Testis (tissue), 3 donors: ENCODE results near the gene BDKRB2. TPM values are rescaled to one million over a fixed set of nuclear protein-coding genes. Genes with fewer than 3 reads are reported as not detected.

Experiments used
- DNase-seq: peaks from one replicate; pipeline ENCODE4 v3.0.0-alpha.2; 2019
- H3K27ac ChIP-seq, 2 donors: fragments of 200-600 bp; sonication (generic); one replicate each; pipeline ENCODE4 v1.5.1; 2019
- H3K27me3 ChIP-seq: fragments of 200-600 bp; sonication (generic); one replicate; pipeline ENCODE4 v1.5.1; 2019
- H3K36me3 ChIP-seq: fragments of 200-600 bp; sonication (generic); one replicate; pipeline ENCODE4 v1.5.1; 2017; ENCODE audit warnings: low read depth; ENCODE audit errors: missing control alignments
- H3K4me1 ChIP-seq: fragments of 200-600 bp; sonication (generic); one replicate; pipeline ENCODE4 v1.5.1; 2019
- H3K4me3 ChIP-seq, 2 donors: fragments of 200-600 bp; sonication (generic); one replicate each; pipeline ENCODE4 v1.5.1; 2017 to 2019
- H3K9me3 ChIP-seq: fragments of 200-600 bp; sonication (generic); one replicate; pipeline ENCODE4 v1.5.1; 2017
- POLR2A ChIP-seq: fragments of 450-650 bp; IDR thresholded peaks from one replicate; pipeline ENCODE4 v1.6.1; 2017; ENCODE audit warnings: antibody characterized with exemption, mild to moderate bottlenecking, moderate library complexity
- WGBS, 2 donors: methylation state at CpG; one replicate each; pipeline ENCODE4 v1.1.5; 2018; 5-methylcytosine and 5-hydroxymethylcytosine counted together
- intact Hi-C: fragments of 100-400 bp; cut with DNase I; formaldehyde crosslinking; loops from one replicate; pipeline ENCODE4 v1.15.1; 2023; ENCODE audit warnings: low total_unique reads
- polyA plus RNA-seq: library from polyadenylated mRNA; stranded (reverse); fragments of 350-450 nt; fragmentation: Illumina TruSeq; extraction: RNeasy Lipid Tissue Mini Kit (QIAGEN cat#74804); gene quantifications from one replicate; pipeline ENCODE4 v1.2.3, GENCODE V29; 2014; ENCODE audit warnings: low read depth, low replicate concordance; ENCODE audit not compliant: insufficient read depth
- total RNA-seq, 2 donors: library from RNA; depleted of rRNA; stranded (reverse); fragments of >200 nt; gene quantifications; one replicate each; pipeline ENCODE4 v1.2.3, GENCODE V29; 2016
- TF ChIP-seq, protein P1 (sequence below), 3 experiments: fragments of 450-650 bp in 2 of 3; fragments of 200-600 bp in 1 of 3; sonication (generic) in 1 of 3; IDR thresholded peaks; one replicate each; pipeline ENCODE4 v1.5.1; 2016 to 2019; ENCODE audit warnings: antibody characterized with exemption in 3 of 3, mild to moderate bottlenecking in 2 of 3, moderate library complexity in 1 of 3

The BDKRB2 gene
- total and polyA plus RNA-seq, 3 donors from 2014 or later, result 0.63 to 2.9 (median 0.87) TPM

DNA sequence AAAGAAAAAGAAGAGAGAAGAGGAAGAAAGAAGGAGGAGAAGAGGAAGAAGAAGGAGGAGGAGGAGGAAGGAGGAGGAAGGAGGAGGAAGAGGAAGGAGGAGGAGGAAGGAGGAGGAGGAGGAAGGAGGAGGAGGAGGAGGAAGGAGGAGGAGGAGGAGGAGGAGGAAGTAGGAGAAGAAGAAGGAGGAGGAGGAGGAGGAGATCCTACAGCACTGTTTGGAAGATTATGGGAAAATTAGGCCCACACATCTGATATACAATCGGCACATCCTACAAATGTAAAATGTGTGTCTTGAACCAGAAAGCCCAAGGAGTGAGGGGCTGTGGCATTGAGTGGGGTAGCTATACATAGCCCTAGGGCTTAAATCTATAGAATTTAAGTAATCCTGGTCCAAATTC lies 12.0 kb downstream of the BDKRB2 start:
- WGBS, 2 donors, result 68 to 78% methylated on average over 1 of the region's 1 CpG
- TF ChIP-seq POLR2A, result no peak
- TF ChIP-seq, protein P1, sequence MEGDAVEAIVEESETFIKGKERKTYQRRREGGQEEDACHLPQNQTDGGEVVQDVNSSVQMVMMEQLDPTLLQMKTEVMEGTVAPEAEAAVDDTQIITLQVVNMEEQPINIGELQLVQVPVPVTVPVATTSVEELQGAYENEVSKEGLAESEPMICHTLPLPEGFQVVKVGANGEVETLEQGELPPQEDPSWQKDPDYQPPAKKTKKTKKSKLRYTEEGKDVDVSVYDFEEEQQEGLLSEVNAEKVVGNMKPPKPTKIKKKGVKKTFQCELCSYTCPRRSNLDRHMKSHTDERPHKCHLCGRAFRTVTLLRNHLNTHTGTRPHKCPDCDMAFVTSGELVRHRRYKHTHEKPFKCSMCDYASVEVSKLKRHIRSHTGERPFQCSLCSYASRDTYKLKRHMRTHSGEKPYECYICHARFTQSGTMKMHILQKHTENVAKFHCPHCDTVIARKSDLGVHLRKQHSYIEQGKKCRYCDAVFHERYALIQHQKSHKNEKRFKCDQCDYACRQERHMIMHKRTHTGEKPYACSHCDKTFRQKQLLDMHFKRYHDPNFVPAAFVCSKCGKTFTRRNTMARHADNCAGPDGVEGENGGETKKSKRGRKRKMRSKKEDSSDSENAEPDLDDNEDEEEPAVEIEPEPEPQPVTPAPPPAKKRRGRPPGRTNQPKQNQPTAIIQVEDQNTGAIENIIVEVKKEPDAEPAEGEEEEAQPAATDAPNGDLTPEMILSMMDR (IDR thresholded peaks at IDR 0.05), result no peak
- no peak for DNase-seq

DNA sequence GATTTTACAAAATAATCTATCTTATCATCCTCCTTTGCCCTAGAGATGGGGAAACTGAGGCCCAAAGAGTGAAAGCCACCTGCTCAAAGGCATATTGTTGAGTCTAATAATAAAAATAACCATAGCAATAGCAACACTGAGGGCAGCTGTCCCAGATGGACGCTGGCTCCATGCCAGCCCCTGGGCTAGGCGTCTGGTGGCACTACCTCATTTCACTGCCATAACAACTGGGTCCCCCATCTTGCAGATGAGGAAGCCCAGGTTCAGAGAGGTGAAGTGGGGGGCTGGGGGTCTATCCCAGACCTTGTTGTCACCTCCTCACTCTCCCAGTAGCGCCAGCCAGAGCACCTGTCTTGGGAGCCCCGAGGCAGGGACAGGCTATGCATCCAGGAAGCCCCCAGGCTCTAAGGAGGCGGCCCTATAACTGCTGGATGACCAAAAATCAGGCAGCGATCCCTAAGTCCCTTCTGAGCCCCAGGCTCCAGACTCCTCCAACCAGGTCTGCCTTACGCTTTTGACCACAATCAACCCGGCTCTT lies 12.8 kb downstream of the BDKRB2 start:
- no peak for DNase-seq
- Histone ChIP-seq H3K36me3 (no peaks in the 10 kb centered on the region), H3K27ac (no peak overlapping the region), H3K4me1 (no peaks in the 10 kb centered on the region), H3K27me3 (no peaks in the 10 kb centered on the region), H3K9me3 (no peaks in the 10 kb centered on the region), H3K4me3 (no peak overlapping the region)
- no peak for TF ChIP-seq POLR2A
- TF ChIP-seq, protein P1 (IDR thresholded peaks at IDR 0.05), result no peak
- intact Hi-C loops, result no loop called here
- 77 to 82% methylated on average over 7 to 8 of the region's 8 CpGs for WGBS, 2 donors

More for the DNA sequence above, 12.0 kb downstream of the BDKRB2 start:
- Histone ChIP-seq H3K9me3 (no peaks in the 10 kb centered on the region), H3K4me1 (no peaks in the 10 kb centered on the region), H3K4me3 (no peak overlapping the region), H3K27ac (no peak overlapping the region), H3K36me3 (no peaks in the 10 kb centered on the region), H3K27me3 (no peaks in the 10 kb centered on the region)
- intact Hi-C loops, result no loop called here

DNA sequence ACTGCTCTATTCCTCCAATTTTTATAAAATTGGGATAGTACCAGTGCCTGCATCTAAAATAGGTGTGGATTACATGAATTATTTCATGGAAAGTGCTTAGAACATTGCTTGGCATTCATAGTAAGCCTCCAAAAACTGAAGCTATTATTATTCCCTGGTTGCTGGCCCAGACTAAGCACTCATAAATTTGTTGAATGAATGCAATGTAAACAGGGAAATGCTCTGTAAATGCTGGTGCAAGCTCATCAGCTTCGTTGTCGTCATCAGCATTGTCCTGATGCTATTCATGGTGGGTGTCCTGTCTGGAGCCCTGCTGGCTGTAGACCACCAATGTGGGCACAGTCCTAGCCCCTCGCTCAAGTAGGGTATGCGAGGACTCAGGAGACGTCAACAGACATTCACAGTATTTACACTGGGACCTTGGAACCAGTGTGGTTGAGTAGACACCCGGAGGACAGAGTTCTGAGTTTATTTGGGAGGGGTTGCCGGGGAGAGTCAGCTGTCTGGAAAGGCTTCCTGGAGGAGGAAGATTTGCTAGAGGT lies 16.5 kb downstream of the BDKRB2 start:
- Histone ChIP-seq H3K36me3 (no peaks in the 10 kb centered on the region), H3K4me3 (no peak overlapping the region), H3K27me3 (no peaks in the 10 kb centered on the region), H3K4me1 (no peaks in the 10 kb centered on the region), H3K27ac (no peak overlapping the region), H3K9me3 (no peaks in the 10 kb centered on the region)
- DNase-seq, result no peak
- WGBS, 2 donors, result 86 to 95% methylated on average over 7 of the region's 7 CpGs
- intact Hi-C loops, result no loop called here
- TF ChIP-seq POLR2A, result no peak
- TF ChIP-seq, protein P1 (IDR thresholded peaks at IDR 0.05), result no peak

DNA sequence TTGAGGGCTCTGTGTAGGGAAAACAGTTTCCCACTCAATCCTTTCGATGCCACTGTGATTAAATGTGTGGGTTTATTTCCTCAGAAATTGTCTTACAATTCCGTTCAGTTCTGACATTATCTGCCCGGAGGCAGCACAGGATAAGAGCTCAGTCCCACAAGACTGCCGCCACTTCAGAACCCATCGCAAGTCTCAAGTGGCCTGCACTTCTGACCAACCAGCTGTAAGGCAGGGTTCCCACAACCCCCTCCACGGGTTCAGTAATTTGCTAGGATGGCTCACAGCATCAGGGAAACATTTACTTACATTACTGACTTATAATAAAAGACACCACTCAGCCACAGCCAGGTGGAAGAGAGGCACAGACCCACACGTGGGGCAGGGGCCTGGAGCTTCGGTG lies 17.2 kb downstream of the BDKRB2 start:
- WGBS, 2 donors, result 84 to 89% methylated on average over 7 to 8 of the region's 8 CpGs
- H3K4me1 ChIP-seq, result no peaks in the 10 kb centered on the region
- H3K9me3 ChIP-seq, result no peaks in the 10 kb centered on the region
- no peak overlapping the region for H3K27ac ChIP-seq
- DNase-seq, result no peak
- no peak for TF ChIP-seq POLR2A
- TF ChIP-seq, protein P1 (IDR thresholded peaks at IDR 0.05), result no peak
- no peaks in the 10 kb centered on the region for H3K27me3 ChIP-seq
- intact Hi-C loops, result no loop called here
- H3K4me3 ChIP-seq, result no peak overlapping the region
- no peaks in the 10 kb centered on the region for H3K36me3 ChIP-seq
